ENCODE results near the gene ZNF554. TPM values are rescaled to one million over a fixed set of nuclear protein-coding genes. Genes with fewer than 3 reads are reported as not detected.
"Not testable (repeated sequence)": the region's sequence is repeated elsewhere in the genome, so short reads cannot be mapped to it uniquely, and the experiment has no call there.

ZNF554 gene
- total RNA-seq, 1 donor from 2014 or later, result 4.7 TPM

- Histone ChIP-seq H3K36me3 (peaks cover 9% of the 10 kb centered on the region), H3K4me1 (peaks cover 6% of the 10 kb centered on the region), H3K27ac (no peak overlapping the region), H3K9me3 (no peaks in the 10 kb centered on the region), H3K4me3 (no peak overlapping the region), H3K27me3 (no peaks in the 10 kb centered on the region)
- no peak for DNase-seq
- no peak for TF ChIP-seq CTCF (IDR thresholded peaks at IDR 0.05)
- ATAC-seq, result no peak
- intact Hi-C loops (cut with DNase I), result no loop called here
Measured at GRCh38 chr19:2788237-2788636, 31.4 kb upstream of the ZNF554 start.

GRCh38 chr19:2790194-2790556 lies 29.5 kb upstream of the ZNF554 start:
- H3K36me3 ChIP-seq, result peaks cover 21% of the 10 kb centered on the region
- no peak overlapping the region for H3K27ac ChIP-seq
- H3K4me3 ChIP-seq, result no peak overlapping the region
- H3K9me3 ChIP-seq, result no peaks in the 10 kb centered on the region
- no peak for TF ChIP-seq CTCF (IDR thresholded peaks at IDR 0.05)
- DNase-seq (no peak), ATAC-seq (no peak)
- no peaks in the 10 kb centered on the region for H3K27me3 ChIP-seq
- intact Hi-C loops (cut with DNase I), result no loop called here
- no peaks in the 10 kb centered on the region for H3K4me1 ChIP-seq

GRCh38 chr19:2790557-2791271 lies 29.0 kb upstream of the ZNF554 start:
- Histone ChIP-seq H3K36me3 (peaks cover 21% of the 10 kb centered on the region), H3K4me1 (no peaks in the 10 kb centered on the region), H3K9me3 (no peaks in the 10 kb centered on the region), H3K27me3 (no peaks in the 10 kb centered on the region), H3K27ac (no peak overlapping the region), H3K4me3 (no peak overlapping the region)
- DNase-seq, result no peak
- no peak for TF ChIP-seq CTCF (IDR thresholded peaks at IDR 0.05)
- intact Hi-C loops (cut with DNase I), result no loop called here
- no peak for ATAC-seq

- peaks cover 21% of the 10 kb centered on the region for H3K36me3 ChIP-seq
- no peak for DNase-seq
- intact Hi-C loops (cut with DNase I), result no loop called here
- H3K9me3 ChIP-seq, result no peaks in the 10 kb centered on the region
- no peak overlapping the region for H3K4me3 ChIP-seq
- ATAC-seq, result no peak
- H3K27ac ChIP-seq, result no peak overlapping the region
- no peaks in the 10 kb centered on the region for H3K27me3 ChIP-seq
- no peaks in the 10 kb centered on the region for H3K4me1 ChIP-seq
- no peak for TF ChIP-seq CTCF (IDR thresholded peaks at IDR 0.05)
Measured at GRCh38 chr19:2791440-2791839, 28.2 kb upstream of the ZNF554 start.

GRCh38 chr19:2791876-2792275 lies 27.8 kb upstream of the ZNF554 start:
- no peak overlapping the region for H3K4me3 ChIP-seq
- intact Hi-C loops (cut with DNase I), result no loop called here
- no peaks in the 10 kb centered on the region for H3K9me3 ChIP-seq
- H3K27me3 ChIP-seq, result no peaks in the 10 kb centered on the region
- H3K36me3 ChIP-seq, result peaks cover 21% of the 10 kb centered on the region
- no peak for TF ChIP-seq CTCF (IDR thresholded peaks at IDR 0.05)
- no peak overlapping the region for H3K27ac ChIP-seq
- DNase-seq (no peak), ATAC-seq (no peak)
- H3K4me1 ChIP-seq, result no peaks in the 10 kb centered on the region

- intact Hi-C loops (cut with DNase I); H3K9me3 ChIP-seq; H3K27ac ChIP-seq; H3K27me3 ChIP-seq; H3K4me1 ChIP-seq; DNase-seq; ATAC-seq; H3K4me3 ChIP-seq: not testable (repeated sequence)
- peaks cover 21% of the 10 kb centered on the region for H3K36me3 ChIP-seq
Measured at GRCh38 chr19:2792666-2793065, 27.0 kb upstream of the ZNF554 start.

Measured in upper lobe of right lung (tissue), 1 donor.